ENCODE data around the gene FOXJ2. TPM values are rescaled to one million over a fixed set of nuclear protein-coding genes. Genes with fewer than 3 reads are reported as not detected.
"Not testable (repeated sequence)": the region's sequence is repeated elsewhere in the genome, so short reads cannot be mapped to it uniquely, and the experiment has no call there.

The FOXJ2 gene
- 23.4 TPM for total RNA-seq
- long read RNA-seq, partial matches to known transcripts: 9 of 9 reads
- long read RNA-seq, other reads (novel, unspliced or antisense): 0 of 9 reads

GRCh38 chr12:8032242-8033152 lies at the start of gene FOXJ2:
FOXJ2 (plus strand) TSS chr12:8032716; CDS start chr12:8039833, 7,117 bp downstream.
- DNase-seq (ENCODE audit: missing footprints): peak; percentile 92
- intact Hi-C loops (cut with DNase I): no loop called here
- peak; percentile 92 for ATAC-seq

DNA sequence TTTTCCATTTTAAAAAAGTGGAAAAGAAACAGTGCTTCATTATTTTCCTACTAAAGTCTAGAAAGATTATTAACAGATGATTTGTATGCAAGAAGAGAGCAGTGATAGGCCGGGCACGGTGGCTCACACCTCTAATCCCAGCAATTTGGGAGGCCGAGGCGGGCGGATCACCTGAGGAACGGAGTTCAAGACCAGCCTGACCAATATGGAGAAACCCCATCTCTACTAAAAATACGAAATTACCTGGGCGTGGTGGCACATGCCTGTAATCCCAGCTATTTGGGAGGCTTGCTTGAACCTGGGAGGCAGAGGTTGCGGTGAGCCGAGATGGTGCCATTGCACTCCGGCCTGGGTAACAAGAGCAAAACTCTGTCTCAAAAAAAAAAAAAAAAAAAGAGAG lies 49.5 kb upstream of the FOXJ2 start:
- DNase-seq (ENCODE audit: missing footprints); intact Hi-C loops (cut with DNase I); ATAC-seq: not testable (repeated sequence)

GRCh38 chr12:7983460-7983859 lies 49.1 kb upstream of the FOXJ2 start:
- intact Hi-C loops (cut with DNase I); DNase-seq (ENCODE audit: missing footprints): not testable (repeated sequence)

GRCh38 chr12:7984900-7985299 lies 47.6 kb upstream of the FOXJ2 start:
- no peak for ATAC-seq
- intact Hi-C loops (cut with DNase I): no loop called here
- DNase-seq (ENCODE audit: missing footprints): no peak

More at GRCh38 chr12:7983460-7983859, 49.1 kb upstream of the FOXJ2 start:
- ATAC-seq: not testable (repeated sequence)

- no peak for DNase-seq (ENCODE audit: missing footprints)
- ATAC-seq: no peak
- intact Hi-C loops (cut with DNase I): no loop called here
Observed at GRCh38 chr12:7985802-7986418, 46.6 kb upstream of the FOXJ2 start.

DNA sequence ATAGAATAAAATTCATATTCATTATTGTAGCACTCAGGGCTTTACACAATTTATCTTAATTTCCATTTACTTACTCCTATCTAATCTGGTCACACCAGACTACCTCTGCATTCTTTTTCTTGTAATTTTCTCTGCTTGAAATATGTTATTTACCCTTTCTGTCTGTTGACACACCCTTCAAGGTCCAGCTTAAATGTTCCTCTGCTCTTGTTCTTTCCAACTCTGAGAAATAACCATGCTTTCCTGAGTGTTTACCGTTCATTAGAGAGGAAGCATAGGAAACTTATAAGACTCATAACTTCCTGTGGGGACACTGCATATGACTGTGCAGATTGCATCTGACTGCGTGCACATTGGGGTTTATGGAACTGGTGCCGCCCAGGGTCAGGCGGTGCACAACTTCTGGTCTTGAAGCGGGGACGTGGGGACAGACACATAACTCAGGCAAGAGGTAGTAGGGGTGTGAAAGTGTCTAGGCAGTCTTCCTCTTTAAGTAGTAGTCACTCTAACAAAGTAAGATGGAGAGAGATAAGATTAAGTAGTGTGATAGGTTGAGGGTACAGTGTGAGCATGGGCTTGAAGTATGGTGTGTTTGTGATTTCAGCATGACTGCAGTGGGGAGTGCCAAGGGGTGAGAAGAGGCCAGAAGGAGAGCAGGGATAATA lies 42.6 kb upstream of the FOXJ2 start:
- ATAC-seq (peak; percentile 56), DNase-seq (ENCODE audit: missing footprints) (peak; percentile 78)
- intact Hi-C loops (cut with DNase I): no loop called here

- DNase-seq (ENCODE audit: missing footprints) (no peak), ATAC-seq (no peak)
- intact Hi-C loops (cut with DNase I): no loop called here
Observed at GRCh38 chr12:7991535-7991934, 41.0 kb upstream of the FOXJ2 start.

DNA sequence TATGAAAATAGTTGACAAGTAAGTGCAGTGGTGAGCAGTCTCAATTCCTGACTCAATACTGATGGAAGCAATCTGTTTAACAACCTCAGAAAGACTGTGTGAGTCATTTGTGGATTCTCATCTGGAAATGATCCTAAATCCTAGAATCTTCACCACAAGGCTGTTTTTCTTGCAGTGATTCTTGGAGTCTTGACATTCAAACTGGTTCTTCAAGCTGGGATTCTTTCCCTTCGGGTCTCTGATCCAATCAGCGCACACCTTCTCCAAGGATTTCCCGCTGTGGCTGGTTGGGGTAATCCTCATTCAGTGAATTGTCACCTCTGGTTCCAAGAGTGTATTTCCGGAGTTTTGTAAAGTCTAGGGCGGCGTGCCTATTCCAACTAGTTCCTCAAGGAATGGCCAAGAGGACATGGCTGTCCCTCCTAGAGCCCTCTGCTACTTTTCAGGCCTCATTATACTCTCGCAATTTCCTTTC lies 37.7 kb upstream of the FOXJ2 start:
- DNase-seq (ENCODE audit: missing footprints) (no peak), ATAC-seq (peak; percentile 21)
- intact Hi-C loops (cut with DNase I): loop anchor here (2.0 kb wide), 2 partner anchors 62 to 134 kb away; no protein-coding TSS in a partner anchor

- DNase-seq (ENCODE audit: missing footprints) (peak; percentile 84), ATAC-seq (peak; percentile 99)
- intact Hi-C loops (cut with DNase I): loop anchor here (2.0 kb wide), 2 partner anchors 63 to 135 kb away; no protein-coding TSS in a partner anchor
Observed at GRCh38 chr12:7995266-7995963, 37.1 kb upstream of the FOXJ2 start.

DNA sequence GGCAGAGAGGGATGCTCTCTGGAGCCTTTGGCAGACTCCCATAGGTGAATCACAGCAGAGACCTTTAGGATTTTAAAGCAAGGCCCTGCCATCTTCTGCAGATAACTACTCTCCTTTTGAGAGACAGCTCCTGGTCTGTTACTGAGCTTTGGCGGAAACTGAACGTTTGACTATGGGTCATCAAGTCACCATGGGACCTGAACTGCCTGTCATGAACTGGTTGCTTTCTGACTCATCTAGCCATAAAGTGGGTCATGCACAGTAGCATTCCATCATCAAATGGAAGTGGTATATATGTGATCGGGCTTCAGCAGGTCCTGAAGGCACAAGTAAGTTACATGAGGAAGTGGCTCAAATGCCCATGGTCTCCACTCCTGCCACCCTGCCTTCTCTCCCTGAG lies 31.7 kb upstream of the FOXJ2 start:
- DNase-seq (ENCODE audit: missing footprints); intact Hi-C loops (cut with DNase I); ATAC-seq: not testable (repeated sequence)

- ATAC-seq; intact Hi-C loops (cut with DNase I); DNase-seq (ENCODE audit: missing footprints): not testable (repeated sequence)
Observed at GRCh38 chr12:8001496-8001895, 31.0 kb upstream of the FOXJ2 start.

DNA sequence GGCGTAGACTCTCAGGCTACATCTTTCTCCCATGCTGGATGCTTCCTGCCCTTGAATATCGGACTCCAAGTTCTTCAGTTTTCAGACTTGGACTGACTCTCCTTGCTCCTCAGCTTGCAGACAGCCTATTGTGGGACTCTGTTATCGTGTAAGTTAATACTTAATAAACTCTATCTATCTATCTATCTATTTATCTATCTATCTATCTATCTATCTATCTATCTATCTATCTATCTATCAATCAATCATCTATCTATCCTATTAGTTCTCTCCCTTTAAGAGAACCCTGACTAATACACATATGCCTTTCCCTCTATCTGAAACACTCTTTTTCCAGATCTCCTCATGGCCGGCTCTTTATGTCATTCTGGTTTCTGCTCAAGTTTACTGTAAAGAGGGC lies 27.6 kb upstream of the FOXJ2 start:
- DNase-seq (ENCODE audit: missing footprints); intact Hi-C loops (cut with DNase I); ATAC-seq: not testable (repeated sequence)

DNA sequence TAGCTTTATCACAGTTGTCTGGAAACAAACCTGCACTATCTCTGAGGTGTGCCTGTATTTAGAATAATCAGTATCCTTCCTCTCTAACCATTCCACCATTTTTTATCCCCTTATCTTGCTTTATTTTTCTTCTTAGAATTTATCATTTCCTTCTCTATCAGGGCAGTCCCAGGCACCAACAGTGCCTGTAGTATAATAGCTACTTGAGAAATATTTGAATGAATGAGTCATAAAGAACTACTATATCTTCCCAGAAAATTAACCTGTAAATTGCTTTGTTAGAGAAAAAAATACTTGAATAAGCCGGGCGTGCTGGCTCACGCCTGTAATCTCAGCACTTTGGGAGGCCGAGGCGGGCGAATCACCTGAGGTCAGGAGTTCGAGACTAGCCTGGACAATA lies 21.2 kb upstream of the FOXJ2 start:
- DNase-seq (ENCODE audit: missing footprints): no peak
- no peak for ATAC-seq
- intact Hi-C loops (cut with DNase I): no loop called here

DNA sequence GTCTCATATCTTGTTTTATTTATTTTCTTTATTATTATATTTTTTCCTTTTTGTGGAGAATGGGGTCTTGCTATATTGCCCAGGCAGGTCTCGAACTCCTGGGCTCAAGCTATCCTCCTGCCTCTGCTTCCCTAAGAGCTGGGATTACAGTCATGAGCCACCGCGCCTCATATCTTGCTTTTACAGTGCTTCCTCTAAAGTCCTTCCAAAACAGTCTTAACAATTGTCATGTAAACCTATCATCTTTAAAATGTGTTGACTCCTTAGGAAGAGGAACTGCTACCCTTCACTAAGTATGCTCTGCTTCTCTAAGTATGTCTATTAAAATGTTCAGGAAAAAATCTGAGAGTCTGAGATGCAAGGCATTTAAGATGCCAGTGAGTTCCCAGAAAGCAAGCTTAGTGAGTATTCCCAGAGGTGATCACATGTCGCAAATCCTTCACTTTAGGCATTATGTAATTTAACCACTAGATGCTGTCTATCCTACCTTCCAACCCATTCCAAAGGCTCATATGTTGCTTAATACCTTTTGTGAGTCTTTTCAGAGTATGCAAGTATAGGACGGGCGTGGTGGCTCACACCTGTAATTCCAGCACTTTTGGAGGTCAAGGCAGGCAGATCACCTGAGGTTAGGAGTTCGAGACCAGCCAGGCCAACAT lies 19.7 kb upstream of the FOXJ2 start:
- ATAC-seq (no peak), DNase-seq (ENCODE audit: missing footprints) (no peak)
- intact Hi-C loops (cut with DNase I): no loop called here

- DNase-seq (ENCODE audit: missing footprints): no peak
- ATAC-seq: no peak
- intact Hi-C loops (cut with DNase I): no loop called here
Observed at GRCh38 chr12:8014836-8015235, 17.7 kb upstream of the FOXJ2 start.

- intact Hi-C loops (cut with DNase I); ATAC-seq; DNase-seq (ENCODE audit: missing footprints): not testable (repeated sequence)
Observed at GRCh38 chr12:8018213-8018612, 14.3 kb upstream of the FOXJ2 start.

DNA sequence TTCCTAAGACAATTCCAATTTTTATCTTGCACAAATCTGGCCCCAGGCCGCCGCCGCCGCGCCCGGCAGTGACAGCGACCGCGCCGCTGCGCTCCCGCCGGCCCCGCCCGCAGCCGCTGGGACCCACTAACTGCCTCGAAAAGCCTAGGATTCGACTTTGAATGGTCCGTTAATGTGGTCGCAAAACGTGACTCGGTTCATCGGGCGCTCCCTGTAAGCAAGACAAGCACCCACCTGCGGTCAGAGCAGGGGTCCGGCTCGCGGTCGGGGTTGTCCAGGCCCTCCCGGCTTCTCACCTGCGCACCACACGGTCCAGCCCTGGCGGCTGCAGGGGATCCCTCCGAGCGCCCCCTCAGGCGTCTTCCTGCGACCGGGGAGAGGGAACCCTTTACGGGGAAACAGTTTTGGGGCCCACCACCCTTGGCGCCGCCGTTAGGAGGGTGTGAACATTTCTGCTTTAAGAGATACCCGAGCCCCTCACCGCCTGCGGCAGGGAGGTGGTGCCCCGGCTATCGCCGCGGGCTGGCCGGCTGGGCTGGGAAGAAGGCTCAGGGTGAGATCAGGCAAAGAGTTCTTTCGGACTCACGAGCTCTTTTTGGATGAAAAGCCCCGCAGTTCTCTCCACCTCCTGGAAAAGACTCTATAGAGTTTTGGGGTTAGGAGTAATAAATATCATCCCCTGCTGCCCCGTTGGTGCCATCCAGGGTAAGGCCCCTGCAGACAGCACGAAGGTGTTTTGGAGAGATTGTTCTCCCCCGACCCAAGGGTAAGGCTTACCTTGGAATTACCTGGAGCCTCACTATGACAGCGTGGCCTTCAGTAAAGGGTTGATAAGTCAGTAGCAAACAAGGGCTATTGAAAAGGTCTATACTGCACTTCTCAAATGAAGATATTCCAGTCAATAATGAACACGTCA lies 13.6 kb upstream of the FOXJ2 start:
- intact Hi-C loops (cut with DNase I): no loop called here
- ATAC-seq (peak; percentile 62), DNase-seq (ENCODE audit: missing footprints) (no peak)
